DMS114 treated with DMSO at 0.1 percent for 48 hours (cell line): ENCODE results near the gene WDFY1.

Experiments
- DNase-seq: peaks from one replicate; lab custom pipeline; 2025; ENCODE audit not compliant: unreplicated experiment; lab: John Stamatoyannopoulos, UW

Gene WDFY1, protein sequence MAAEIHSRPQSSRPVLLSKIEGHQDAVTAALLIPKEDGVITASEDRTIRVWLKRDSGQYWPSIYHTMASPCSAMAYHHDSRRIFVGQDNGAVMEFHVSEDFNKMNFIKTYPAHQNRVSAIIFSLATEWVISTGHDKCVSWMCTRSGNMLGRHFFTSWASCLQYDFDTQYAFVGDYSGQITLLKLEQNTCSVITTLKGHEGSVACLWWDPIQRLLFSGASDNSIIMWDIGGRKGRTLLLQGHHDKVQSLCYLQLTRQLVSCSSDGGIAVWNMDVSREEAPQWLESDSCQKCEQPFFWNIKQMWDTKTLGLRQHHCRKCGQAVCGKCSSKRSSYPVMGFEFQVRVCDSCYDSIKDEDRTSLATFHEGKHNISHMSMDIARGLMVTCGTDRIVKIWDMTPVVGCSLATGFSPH

DNA sequence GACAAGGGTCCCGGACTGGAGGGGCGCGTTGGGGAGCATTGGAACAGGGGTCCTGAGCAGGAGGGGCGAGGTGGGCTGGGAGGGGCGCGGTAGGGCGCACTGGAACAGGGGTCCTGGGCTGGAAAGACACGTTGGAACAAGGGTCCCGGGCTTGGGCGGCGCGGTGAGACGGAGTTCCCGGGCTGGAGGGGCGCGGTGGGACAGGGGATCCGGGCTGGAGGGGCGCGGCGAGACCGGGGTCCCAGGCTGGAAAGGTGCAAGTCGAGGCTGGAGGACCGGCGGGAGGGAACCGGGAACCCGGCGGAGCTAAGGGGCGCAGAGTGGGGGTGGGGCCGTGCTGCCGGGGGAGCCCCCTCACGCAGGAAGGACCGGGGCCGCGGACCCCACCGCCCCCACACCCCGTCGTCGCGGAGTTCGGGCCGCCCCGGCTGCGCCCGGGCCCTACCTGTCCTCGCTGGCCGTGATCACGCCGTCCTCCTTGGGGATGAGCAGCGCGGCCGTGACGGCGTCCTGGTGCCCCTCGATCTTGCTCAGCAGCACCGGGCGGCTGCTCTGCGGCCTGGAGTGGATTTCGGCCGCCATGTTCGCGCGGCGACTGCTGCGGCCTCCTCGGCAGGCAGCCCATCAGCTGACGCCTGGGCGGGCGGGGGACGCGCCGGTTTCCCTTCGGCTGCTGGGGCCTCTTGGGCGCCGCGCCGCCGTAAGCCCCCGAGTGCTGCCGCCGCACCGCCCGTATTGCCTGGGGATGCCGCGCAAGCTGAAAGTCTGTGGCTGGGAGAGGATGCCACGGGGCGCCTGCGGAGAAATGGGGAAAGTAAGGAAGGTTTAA is at the start of gene WDFY1:
TSS of gene WDFY1 (minus strand) at position 633 of the 829 bp plus-strand sequence. CDS start at position 582, 51 bp downstream.
- peak; percentile 64 for DNase-seq

DNA sequence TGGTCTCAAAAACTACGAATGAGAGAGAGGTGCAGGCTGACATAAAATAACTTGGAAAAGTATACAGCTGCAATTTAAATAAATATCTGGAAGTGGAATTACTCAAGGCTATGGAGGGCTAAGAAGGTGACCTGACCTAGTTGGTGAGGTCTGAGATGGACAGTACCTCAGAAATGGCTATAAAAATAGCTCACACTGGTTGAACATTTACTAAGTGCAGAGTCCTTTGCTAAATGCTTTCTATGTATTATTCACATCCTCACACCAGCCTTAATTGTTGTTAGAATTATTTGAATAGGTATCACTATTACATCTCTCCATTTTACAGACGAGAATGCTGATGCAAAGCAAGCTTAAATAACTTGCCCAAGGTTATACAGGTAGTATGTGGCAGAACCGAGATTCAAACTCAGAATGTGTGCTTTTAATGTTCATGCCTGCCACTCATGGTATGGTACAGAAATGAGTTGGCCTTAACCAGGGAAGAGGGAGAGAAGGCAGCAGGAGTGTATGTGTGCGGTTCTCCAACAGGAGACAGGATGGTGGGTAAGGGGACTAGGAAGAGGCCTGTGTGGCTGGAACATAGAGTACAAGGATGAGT is 49.5 kb upstream of the WDFY1 start:
- no peak for DNase-seq

DNA sequence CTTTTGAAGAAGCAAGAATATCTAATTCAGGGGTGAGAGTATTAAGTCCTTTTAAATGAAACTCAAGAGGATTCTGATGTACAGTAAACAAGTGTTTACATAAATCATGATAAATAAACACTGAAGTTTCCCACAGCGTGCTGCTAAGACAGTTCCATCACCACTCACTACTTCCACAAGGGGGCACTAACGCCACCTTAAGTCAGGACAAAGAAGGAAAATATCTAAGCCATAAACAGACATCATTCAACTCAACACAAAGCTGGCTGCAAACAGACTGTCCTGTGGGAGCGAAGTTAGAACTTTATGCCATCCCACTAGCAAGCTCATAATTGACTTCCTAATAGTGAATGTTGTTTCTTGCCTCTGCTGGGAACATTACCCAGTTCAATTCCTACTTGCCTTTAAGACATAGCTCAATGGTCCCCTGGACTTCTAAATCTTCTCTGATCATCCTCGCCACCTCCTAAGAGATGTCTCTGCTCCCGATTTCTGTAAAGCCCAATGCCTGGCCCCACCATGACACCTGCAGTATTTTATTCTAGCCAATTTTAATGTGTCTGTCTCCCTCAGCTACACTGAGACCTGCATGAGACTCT is 48.6 kb upstream of the WDFY1 start:
- DNase-seq = peak; percentile 65

DNA sequence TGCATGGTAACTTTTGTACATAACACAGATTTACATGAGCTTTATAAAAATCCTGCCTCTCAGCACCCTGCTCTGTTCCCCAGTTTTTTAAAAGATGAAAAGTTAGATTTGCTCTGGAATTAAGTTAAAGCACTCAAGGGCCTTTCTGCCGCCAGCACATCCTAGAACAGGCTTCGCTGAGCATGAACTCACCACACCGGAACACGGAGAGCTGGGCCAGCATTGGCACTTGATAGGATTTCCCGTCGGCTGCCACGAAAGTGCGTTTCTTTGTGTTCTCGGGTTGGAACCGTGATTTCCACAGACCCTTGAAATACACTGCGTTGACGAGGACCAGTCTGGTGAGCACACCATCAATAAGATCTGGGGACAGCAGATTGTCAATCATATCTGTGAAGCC is 46.5 kb upstream of the WDFY1 start:
- no peak for DNase-seq

DNA sequence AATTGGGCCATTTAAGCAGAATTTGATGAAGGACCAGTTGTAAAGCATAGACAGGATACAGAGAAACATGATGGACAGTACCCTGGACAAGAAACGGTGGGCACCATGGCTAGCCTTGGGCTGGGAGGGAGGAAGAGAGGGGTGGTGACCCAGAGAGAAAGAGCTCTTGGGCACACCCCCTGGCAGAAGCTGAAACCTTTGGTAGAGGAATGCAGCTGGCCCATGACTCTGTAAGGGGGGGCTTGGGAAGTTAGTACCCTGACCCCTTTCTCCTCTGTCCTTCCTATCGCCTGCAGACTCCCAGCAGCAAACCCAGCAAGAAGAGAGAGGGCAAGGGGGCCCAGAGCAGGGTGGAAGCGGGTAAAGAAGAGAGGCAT is 44.7 kb upstream of the WDFY1 start:
- DNase-seq = no peak

DNA sequence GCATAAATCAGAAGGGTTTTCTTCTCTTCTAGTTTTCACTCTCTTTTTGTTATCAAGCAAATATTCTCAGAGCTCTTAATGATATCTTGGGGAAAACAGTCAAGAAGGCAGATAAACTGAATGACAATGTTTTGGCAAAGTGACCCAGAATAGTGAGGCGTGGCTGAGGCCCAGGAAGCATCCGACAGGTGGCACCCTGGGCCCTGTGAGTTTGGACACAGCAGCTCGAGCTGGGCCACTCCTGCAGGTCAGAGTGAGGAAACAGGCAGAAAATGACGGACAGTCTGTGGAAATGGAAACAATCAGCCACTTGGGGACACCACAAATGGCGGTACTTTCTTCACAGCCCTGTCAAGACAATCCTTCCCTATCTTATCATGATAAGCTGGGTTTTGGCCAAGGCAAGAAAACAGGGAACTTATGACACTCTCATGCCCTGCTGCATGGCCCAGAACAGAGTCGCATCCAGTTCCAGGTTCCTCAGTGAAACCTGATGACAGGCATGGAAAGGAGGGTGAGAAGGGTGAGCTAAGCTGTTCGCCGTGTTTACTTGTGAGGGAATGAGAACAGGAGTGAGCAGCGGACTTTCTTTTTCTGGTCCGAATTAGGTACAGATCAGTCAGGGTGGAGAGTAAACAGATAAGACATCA is 44.2 kb upstream of the WDFY1 start:
- no peak for DNase-seq

DNA sequence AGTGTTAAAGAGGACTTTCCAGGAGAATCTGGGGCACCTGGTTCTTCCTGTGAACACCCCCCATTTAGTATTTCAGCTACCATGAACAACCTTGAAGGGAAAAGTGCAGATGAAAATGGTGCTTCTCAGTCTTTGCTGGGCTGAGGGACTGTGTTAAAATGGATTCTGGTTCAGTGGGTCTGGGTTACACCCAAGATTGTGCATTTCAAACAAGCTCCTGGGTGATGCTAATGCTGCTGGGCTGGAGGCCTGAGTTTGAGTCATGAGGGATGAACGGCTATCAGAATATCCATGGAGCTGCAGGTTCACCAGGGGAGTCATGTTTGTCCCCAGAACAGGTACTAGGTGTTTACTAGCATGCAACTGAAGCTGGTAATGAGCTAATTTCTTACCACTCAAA is 36.1 kb upstream of the WDFY1 start:
- DNase-seq = no peak

DNA sequence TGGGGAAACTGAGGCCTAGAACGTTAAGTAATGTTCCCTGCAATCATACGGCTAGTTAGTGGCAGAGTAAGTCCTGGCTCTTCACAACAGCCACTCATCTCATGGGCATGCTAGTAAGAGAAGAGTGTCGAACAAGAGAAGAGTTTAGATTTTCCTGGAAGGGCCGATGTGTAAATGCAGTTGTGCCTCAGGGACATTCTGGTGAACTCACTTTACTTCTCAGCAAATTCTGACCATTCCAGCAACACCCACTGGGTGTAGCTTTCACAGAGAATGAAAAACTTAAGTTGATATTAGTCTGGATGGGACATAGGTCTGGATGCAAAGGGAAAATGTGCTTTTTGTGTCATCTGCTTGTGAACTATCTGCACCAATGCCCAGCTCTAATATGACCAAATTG is 35.7 kb upstream of the WDFY1 start:
- DNase-seq = no peak

DNA sequence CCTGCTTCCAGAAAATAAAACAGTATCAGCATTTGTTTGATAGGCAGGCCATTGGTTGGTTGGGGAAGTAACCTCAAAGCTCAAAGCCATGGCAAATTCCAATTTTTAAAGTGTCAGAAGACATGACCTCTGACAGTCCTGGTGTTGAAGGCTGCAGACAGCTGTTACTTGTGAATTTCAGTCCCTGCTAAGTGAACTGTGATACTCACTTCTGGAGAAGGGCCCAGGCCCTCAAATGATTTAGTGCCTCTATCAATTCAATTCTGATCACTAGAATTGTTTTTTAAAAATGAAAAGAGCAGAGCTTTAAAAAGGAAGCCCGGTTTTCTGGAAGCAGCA is 35.2 kb upstream of the WDFY1 start:
- DNase-seq = no peak

DNA sequence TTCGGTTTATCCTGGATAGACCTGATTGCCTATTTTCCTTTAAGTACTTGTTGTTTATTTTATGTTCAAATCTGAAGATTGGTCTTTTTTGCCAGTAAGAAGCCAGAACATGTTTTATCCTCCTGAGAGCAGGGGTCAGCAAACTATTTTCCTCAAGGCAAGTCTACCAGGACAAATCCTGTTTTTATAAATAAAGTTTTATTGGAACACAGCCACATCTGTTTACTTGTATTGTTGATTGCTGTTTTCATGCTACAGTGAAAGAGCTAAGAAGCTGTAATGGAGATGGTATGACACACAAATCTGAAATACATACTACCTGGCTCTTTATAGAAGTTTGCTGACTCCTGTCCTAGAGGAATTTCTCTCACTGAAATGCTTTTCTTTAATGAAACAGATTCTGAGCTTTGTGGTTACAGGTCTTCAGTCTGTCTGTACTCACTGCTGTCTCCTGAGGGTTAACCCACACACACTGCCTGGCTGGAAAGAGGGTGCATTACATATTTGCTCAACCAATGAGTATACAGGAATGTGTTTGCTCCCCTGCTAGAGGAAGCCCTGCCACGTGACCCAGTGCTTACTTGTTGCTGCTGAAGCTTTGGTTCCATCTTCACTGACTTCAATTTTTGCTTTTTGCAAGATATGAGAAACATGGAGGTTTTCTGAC is 34.7 kb upstream of the WDFY1 start:
- no peak for DNase-seq

DNA sequence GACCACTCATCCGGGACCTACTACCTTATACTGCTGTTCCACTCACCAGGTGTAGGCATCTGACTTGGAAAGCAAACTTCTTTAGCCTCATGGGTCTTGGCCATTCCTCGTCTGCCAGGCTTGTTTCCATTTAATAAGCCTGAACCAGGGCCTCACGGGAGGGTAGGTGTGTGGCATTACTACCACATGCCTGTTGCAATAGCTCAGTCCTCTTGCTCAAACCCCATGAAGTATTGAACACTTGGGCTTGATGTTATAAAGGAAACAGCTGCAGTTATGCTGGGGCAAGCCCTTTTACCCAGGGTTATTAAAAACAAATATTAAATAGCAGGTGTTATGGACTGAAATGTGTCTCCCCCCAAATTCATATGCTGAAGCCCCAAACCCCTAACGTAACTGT is 33.3 kb upstream of the WDFY1 start:
- DNase-seq = no peak

DNA sequence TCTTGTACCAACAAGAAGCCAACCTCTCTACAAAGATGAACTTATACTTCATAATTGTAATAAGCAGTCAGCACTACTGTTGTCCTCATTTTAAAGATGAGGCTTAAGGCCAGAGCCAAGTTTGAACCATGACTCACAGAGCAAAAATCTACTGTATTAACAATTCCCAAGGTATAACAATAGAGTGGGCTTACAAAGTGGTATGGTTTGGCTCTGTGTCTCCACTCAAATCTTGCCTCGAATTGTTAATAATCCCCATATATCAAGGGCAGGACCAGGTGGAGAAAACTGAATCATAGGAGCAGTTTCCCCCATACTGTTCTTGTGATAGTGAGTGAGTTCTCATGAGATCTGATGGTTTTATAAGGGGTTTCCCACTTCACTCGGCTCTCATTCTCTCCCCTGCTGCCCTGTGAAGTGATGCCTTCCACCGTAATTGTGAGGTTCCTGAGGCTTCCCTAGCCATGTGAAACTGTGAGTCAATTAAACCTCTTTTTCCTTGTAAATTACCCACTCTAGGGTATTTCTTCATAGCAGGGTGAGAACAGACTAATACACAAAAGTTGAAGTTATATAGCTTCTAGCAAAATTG is 31.6 kb upstream of the WDFY1 start:
- no peak for DNase-seq

DNA sequence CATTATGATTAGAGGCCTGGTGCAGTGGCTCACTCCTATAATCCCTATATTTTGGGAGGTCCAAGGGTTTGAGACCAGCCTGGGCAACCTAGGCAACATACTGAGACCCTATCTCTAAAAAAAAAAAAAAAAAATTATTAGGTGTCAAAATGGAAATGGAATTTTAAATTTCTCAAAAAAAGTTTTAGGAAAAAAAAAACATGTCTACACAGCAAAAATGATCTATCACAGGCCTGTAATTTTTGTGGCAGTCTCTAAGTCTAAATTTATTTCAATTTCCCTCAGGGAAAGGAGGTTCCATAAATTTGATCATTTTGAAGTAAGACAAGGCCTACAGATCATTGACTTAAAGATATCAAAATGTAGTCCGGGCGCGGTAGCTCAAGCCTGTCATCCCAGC is 28.5 kb upstream of the WDFY1 start:
- DNase-seq = no peak

DNA sequence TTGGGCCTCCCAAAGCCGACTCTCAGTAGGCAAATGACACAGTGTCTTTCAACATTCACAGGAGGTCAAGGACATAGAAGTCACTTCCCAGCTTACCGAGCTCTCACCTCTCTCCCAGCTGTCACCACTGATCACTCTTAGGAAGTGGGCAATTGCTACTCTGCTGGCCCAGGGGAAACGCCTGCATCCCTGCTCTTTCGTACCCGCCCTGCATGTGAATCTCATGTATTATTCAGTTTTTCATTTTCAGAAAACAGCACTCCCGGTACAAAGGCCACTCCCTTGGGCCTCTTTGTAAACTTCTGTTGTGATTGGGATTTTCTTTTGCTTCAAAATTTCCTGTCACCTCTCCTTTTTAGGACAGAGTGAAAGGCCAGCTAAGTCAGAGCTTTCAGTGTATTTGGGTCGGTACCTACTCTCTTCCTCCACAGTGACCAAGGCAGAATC is 27.5 kb upstream of the WDFY1 start:
- DNase-seq = no peak

DNA sequence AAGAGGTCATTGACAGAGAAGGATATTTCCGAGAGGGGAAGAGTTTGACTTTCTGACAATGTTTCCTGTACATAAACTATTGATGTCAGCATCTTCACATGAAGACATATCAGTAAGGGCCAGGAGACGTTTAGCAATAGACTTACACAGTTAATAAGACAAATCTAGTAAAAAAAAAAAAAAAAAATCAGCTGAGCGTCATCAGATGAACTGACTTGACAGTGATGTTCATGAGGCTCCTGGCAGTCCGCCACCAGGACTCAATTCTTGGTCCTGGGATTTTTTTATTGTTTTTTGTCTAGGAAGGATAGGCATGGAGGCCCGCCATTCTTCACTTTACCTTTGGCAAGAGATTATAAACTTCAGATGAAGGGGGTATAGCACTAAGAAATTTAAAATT is 26.6 kb upstream of the WDFY1 start:
- DNase-seq = no peak

DNA sequence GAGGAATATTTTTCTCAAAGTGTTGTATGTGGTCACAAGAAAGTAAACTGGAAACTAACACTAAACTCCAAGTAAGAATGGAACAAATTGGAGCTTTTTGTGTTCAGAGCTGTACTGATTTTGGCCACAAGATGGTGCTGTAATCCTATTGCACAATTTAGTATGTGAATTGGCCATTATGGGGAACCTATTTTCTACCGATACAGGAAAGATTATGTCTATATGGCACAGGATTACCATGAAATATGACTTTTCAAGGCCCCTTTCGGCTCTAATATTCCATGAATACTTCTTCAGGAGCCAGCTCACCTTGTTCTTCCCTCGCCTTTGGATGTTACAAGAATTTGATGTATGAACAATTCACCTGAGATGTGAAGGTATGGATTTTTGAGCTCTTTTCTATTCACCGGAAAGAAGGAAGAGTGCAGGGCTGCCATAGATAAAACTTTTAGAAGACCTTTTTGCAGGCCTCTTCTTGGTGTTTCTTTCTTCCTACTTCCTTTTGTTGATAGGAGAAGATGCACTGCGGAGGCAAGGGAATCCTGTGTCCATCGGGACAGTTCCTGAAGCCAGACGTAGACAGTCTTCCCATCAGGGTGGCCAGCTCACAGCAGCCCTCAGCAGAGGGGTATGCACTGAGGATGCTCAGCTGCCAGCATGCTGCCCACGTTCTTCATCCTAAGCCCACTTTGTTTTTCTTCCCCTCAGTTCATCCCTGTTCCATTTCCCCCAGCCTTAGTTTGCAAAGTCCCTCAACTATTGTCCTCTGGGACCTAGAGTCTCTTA is 25.4 kb upstream of the WDFY1 start:
- DNase-seq = peak; percentile 35

DNA sequence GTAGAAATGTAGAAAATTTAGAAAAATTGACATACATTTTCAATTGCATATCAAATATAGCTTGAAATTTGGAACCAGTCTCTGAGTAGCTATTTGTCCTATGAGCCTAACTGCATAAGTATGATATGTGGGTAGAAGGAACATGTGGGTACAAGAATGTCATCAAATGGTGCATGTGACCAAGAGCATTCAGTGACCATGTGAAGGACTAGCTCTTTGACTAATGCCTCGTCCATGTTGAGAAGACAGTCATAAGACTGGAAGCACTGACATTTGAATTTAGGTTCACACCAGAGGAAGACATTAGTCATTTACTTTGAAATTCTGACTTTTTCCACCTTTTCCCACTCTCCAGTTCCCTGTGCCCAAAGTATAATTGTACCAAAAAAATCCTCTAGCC is 24.7 kb upstream of the WDFY1 start:
- no peak for DNase-seq

DNA sequence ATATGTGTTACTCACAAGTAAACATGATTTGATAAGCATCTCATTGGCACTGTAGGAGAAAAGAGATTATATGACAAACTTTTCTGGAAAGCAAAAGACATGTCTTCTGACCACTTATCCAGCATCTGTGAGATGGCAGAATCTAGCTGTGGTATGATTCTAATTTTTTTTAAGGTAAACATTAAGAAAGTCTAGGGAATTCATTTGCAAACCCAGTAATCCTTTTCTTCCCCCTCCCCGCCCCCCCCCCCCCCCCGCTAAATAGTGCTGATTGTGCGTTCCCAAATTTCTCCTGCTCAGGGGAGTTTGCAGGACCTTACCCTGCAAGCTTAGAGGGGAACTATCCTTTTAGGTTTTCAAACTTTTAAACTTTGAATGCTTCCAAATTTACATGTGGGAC is 24.2 kb upstream of the WDFY1 start:
- no peak for DNase-seq

DNA sequence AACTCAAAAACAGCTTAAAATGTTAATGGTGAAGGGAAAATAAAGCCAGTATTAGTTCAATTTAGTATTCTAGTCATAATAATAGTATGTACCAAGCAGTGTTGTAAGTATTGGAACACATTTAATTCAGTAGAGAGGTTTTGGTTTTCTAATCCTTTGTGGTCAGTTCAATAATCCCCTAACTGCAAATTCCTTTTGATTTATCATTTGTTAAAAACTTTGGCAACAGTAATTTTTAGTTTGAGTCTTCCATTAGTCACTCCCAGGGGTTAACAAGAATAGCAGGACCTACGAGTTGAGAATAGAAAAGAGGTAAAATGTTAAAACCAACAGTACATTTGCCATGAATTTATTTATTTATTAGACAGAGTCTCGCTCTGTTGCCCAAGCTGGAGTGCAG is 22.8 kb upstream of the WDFY1 start:
- DNase-seq = no peak
